GM19467 (cell line): ENCODE measurements around the gene DYRK3.
"Not testable (repeated sequence)": the region's sequence is repeated elsewhere in the genome, so short reads cannot be mapped to it uniquely, and the experiment has no call there.

Source experiments
- ATAC-seq: cut with Tn5 transposase; IDR thresholded peaks from one replicate; pipeline ENCODE4 v1.9.1; 2021; ENCODE audit warnings: mild to moderate bottlenecking, moderate library complexity; ENCODE audit not compliant: unreplicated experiment

DYRK3 gene

DNA sequence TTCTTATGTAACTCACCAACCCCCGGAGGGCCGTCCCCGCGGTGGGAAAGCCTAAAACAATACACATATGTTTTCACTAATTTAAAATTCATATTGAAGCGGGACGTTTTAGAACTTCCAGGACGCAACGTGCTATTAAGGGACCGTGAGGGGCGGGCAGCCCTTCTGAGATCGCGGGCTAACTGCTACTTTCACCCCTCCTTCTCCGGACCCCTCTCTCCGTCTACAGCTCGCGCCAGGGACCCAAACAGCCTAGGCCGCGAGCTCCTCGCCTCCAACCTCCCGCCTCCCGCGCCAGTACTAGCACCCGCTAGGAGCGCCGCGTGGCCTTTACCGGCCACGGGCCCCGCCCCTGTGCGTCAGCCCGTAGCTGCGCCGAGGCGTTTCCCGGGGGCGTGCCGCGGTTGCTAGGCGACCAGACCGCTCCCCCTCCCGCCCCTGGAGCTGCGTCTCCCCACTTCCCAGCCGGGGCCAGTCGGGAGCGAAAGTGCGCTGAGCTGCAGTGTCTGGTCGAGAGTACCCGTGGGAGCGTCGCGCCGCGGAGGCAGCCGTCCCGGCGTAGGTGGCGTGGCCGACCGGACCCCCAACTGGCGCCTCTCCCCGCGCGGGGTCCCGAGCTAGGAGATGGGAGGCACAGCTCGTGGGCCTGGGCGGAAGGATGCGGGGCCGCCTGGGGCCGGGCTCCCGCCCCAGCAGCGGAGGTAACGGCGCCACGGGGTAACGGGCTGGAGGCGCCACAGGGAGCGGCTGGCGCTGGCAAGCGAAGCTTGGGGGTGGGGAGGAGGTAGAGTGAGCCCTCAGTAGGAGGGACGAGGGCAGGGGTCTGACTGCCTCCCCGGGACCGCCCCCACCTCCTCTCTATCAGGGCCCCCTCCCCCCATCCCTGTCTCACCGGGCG lies at the start of gene DYRK3:
TSS of gene DYRK3 (plus strand) at position 457 of the 898 bp plus-strand sequence. CDS start at position 625, 168 bp downstream.
- ATAC-seq: peak; percentile 94

DNA sequence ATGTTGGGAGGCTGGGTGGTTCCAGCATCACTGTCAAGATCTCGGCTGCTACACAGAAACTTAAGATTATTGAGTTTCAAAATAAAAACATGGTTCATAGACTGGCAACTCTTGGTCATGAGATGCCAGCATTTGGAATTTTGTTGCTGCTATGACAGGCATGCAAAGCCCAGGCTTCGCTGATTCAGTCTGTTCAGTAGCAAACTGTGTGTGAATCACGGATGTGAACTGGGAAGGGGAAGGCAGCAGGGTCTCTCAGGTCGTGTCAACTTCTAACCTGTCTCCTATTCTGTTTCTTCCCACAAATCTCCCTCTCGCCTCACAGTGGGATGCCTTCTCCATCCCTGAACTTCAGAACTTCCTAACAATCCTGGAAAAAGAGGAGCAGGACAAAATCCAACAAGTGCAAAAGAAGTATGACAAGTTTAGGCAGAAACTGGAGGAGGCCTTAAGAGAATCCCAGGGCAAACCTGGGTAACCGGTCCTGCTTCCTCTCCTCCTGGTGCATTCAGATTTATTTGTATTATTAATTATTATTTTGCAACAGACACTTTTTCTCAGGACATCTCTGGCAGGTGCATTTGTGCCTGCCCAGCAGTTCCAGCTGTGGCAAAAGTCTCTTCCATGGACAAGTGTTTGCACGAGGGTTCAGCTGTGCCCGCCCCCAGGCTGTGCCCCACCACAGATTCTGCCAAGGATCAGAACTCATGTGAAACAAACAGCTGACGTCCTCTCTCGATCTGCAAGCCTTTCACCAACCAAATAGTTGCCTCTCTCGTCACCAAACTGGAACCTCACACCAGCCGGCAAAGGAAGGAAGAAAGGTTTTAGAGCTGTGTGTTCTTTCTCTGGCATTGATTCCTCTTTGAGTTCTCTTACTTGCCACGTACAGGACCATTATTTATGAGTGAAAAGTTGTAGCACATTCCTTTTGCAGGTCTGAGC lies 48.6 kb upstream of the DYRK3 start:
- ATAC-seq: no peak

GRCh38 chr1:206587904-206588303 lies 47.4 kb upstream of the DYRK3 start:
- ATAC-seq: no peak

DNA sequence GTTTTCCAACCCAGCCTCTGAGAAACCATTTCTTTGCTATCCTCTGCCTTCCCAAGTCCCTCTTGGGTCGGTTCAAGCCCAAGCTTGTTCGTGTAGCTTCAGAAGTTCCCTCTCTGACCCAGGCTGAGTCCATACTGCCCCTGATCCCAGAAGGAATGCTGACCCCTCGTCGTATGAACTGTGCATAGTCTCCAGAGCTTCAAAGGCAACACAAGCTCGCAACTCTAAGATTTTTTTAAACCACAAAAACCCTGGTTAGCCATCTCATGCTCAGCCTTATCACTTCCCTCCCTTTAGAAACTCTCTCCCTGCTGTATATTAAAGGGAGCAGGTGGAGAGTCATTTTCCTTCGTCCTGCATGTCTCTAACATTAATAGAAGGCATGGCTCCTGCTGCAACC lies 46.8 kb upstream of the DYRK3 start:
- no peak for ATAC-seq

- no peak for ATAC-seq
Observed at GRCh38 chr1:206589206-206589605, 46.1 kb upstream of the DYRK3 start.

GRCh38 chr1:206590025-206590758 lies 45.1 kb upstream of the DYRK3 start:
- no peak for ATAC-seq

DNA sequence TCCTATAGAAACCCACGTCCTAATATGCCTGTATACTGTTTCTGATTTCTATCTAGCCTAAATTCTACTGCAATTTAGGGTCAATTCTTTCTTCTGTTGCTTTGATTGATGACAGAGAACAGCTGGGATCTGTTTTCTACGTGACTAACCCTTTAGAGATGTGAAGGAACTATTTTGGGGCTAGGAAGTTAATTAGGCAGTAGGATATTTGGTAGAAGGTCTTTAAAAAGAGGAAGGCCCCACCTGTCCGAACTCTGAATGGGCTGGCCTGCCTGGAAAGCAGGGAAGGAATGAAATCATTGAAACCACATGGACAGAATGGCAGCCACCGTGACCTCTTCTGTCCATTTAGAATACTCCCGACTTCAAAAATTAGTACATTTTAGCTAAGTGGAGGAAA lies 44.1 kb upstream of the DYRK3 start:
- no peak for ATAC-seq

- no peak for ATAC-seq
Observed at GRCh38 chr1:206591696-206592095, 43.6 kb upstream of the DYRK3 start.

- ATAC-seq: no peak
Observed at GRCh38 chr1:206593351-206593925, 41.9 kb upstream of the DYRK3 start.

DNA sequence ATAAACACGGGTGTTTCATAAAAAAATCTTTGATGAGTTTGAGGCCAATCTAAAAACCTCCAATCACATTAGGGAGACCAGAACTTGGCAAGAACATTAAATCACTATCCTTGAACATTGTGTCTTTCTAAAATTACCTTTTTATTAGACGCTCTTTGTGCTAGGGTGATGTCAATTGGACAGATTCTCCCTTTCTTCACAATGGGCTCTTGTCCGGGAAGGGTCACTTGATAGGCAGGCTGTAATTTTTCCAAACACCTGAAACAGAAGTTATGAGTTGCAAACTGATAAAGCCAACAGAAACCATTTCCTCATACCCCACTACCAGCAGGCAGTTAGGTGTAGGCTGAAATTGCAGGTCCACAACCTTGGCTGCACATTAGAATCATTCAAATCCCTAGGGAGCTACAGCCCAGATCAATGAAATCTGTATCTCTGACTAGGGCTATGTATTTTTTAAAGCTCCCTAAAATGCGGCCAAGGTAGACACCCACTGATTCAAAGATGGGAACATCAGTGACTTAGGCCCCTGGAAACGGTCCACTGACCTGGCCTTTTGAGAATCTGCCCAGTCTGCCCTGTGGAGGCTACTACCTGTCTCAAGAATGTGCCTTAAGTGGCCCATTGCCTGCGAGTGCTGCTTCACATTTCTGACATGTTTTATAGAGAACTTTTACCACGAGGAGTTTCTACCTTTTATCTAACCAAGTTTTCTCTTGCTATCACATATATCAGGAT lies 39.6 kb upstream of the DYRK3 start:
- no peak for ATAC-seq

DNA sequence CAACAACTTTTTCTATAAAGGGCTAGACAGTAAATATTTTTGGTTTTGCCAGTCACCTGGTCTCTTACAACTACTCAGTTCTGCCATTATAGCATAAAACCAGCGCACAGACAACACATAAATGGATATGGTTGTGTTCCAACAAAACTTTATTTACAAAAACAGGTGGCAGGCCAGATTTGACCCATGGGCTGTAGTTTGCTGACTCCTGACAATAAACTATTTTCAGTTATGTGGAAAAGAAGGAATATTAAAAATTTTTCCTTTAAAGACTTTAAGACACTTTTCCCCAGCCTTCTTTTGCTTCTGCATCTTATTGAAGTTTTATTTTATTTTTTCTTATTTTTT lies 39.0 kb upstream of the DYRK3 start:
- no peak for ATAC-seq

- no peak for ATAC-seq
Observed at GRCh38 chr1:206600527-206600926, 34.8 kb upstream of the DYRK3 start.

DNA sequence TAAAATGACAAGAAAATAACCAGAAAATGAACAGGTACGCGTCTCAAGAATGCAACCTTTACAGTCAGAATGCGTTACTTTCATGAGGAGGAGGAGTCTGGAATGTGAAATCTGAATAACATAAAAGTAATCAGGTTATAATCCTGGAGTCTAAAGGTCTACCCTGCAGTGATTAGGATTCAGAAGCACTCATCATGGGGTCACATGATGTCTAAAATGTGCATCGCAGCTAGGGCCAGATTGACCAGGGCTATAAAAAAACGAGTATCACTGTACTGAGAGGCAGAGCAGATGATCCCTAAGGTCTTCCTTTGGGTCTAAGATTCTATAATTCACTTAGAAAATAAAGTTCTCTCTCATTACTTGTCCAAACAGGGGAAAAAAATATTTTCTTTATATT lies 30.5 kb upstream of the DYRK3 start:
- no peak for ATAC-seq

- no peak for ATAC-seq
Observed at GRCh38 chr1:206606867-206607266, 28.5 kb upstream of the DYRK3 start.

GRCh38 chr1:206608108-206608698 lies 27.1 kb upstream of the DYRK3 start:
- no peak for ATAC-seq

DNA sequence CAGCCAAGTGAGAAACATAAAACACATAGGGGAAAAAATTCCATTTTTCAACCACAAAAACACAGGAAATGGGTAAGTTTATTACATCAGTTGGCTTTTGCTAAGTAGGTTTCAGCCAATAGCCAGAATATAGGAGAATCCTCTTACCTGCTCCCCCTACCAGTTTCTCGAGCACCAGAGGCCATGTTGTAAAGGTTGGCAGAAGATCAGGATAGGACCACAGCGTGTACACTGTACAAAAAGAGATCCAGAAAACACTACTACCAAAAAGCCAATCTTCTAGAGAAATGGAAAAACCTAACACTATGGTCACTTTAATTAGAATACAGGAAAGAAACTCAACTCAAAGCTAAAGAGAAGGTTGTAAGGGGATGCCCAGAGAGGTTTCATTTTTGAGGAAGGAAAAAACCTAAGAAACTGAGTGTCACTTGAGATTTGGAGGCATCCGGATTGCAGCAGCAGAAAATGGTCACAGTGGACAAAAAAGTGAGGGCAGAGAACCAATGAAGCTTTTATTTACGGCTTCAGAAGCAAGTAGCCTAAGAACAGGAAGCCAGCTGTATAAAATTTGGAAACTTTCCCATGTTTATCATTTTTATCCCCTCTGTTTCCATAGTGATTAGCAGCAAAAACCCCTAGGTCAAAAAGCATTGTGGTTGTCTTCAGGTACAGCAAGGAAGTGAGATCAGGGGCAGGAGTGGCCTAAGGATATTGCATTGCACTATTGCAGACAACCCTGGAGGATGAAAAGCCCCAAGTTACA lies 25.9 kb upstream of the DYRK3 start:
- ATAC-seq: no peak

DNA sequence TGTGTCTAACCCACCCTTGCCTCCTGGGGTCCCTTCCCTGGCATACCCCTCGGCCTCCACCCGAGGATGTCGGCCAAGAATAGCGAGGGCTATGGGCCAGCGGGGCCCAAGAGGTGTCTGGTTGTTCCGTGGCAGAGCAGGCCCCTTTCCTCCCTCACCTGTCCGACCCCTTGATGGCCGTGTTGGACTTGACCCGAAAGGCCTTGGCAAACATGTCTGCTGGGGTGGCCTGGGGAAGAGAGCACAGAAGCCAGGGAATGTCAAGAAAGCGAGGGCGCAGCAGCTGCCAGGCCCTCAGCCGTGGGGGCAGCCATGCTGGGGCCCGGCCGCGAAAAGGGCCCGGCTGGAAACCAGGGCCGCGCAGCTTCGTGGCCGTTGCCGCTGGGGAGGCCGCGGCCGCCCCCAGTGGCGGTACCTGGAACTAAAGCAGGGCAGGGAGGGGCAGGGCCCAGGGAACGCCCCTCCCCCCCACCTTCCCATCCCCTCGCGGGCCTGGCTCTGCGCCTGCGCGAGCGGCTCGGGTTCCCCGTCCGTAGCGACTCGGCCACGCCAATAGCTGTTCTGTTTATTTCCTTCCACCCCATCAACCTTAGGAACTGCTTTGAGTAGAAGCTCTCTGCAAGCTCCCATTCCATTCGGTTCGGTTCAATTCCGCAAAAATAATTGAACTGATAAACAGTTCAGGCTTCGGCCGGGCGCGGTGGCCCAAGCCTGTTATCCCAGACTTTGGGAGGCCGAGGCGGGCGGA lies 23.0 kb upstream of the DYRK3 start, which contains the start of gene EIF2D:
TSS of gene EIF2D (minus strand) at position 337 of the 748 bp plus-strand sequence. CDS start at position 214, 123 bp downstream.
- ATAC-seq: peak; percentile 72

- not testable (repeated sequence) for ATAC-seq
Observed at GRCh38 chr1:206626396-206626795, 8.9 kb upstream of the DYRK3 start.
